Neural progenitor cell (in vitro differentiated cells): ENCODE data around the gene SEMA6A.

Experiments used
- CTCF ChIP-seq: fragments of 200-600 bp; sonication (generic); IDR thresholded peaks from 2 replicates; pipeline ENCODE4 v1.5.1; 2017; ENCODE audit warnings: antibody characterized with exemption, mild to moderate bottlenecking
- EZH2 ChIP-seq: fragments of 200-600 bp; sonication (generic); IDR thresholded peaks from 2 replicates; pipeline ENCODE4 v1.6.1; 2017; ENCODE audit warnings: antibody characterized with exemption, mild to moderate bottlenecking, moderate library complexity
- EZH2phosphoT487 ChIP-seq: fragments of 200-600 bp; sonication (generic); IDR thresholded peaks from 2 replicates; pipeline ENCODE4 v1.6.1; 2017; ENCODE audit warnings: antibody characterized with exemption

DNA sequence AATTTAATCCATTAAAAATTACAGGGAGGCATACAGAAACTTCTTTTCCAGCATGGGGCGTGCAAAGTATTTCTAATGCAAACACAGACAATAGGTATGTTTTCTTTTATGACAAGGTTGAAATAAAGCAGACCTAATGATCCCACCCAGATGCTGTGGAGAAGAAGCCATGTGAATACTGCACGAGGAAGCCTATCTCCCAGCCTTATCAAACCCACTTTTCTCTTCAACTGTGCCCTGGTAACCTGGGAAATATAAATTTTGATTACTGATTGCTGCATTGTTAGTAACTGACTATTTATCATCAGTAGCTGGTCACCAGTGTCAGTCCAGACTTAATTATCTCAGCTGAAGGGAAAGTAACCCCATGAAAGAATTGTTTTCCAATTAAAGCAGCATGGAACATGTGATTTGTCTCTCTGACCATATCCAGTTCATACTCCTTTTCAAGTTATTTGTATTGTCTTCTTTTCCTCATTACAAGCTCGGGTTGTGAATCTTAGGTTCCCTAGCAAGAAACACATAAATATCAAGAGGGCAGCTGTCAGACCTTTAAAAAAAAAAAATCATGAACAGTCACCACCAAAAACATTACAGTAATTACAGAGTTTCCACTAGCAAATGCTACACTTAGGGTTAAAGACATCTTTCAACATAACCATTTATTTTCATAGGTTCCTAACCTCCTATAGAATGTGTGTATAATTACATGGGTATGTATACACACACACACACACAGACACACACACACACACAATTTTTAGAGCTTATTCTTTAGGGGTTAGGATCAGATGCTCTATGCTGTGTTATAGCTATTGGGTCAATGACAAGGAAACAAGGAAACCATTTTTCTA is 50.3 kb downstream of the SEMA6A start:
- TF ChIP-seq CTCF, result no peak
- no peak for TF ChIP-seq EZH2
- TF ChIP-seq EZH2phosphoT487, result no peak
